ENCODE measurements around the gene PRRT1.

- TF ChIP-seq CTCF (IDR thresholded peaks at IDR 0.05; ENCODE audit: poor library complexity) = no peak
- TF ChIP-seq EZH2 (IDR thresholded peaks at IDR 0.05; ENCODE audit: borderline replicate concordance) = no peak
These were observed 5.5 kb downstream of the PRRT1 start for GRCh38 chr6:32146287-32146686.
